Lung (tissue), 12 donors: ENCODE measurements around the gene PDX1. TPM values are rescaled to one million over a fixed set of nuclear protein-coding genes. Genes with fewer than 3 reads are reported as not detected.

ENCODE experiments used
- ATAC-seq: fragments of 200-7000 bp; cut with Tn5 transposase; one replicate; pipeline ENCODE4 v1.9.1; 2020; ENCODE audit warnings: moderate number of reproducible peaks; ENCODE audit not compliant: insufficient read depth, low FRiP score
- DNase-seq, 3 donors: peaks; one replicate each; pipeline ENCODE4 v3.0.0-alpha.2; 2013 to 2017
- H3K27ac ChIP-seq, 2 donors: one replicate each; pipeline ENCODE4 v1.5.1; 2013; ENCODE audit warnings: mild to moderate bottlenecking in 2 of 2, moderate library complexity in 2 of 2, control low read depth in 1 of 2, inconsistent platforms in 1 of 2, low read depth in 1 of 2, low read length in 1 of 2
- H3K27me3 ChIP-seq, 3 donors: one replicate each; pipeline ENCODE4 v1.5.1; 2013; ENCODE audit warnings: low read length in 2 of 3; ENCODE audit not compliant: control insufficient read depth in 3 of 3, insufficient read depth in 3 of 3
- H3K36me3 ChIP-seq, 4 donors: one replicate each; pipeline ENCODE4 v1.5.1; 2013; ENCODE audit warnings: low read length in 4 of 4, mild to moderate bottlenecking in 1 of 4, moderate library complexity in 1 of 4; ENCODE audit not compliant: control insufficient read depth in 4 of 4, insufficient read depth in 4 of 4
- H3K4me1 ChIP-seq, 5 donors: one replicate each; pipeline ENCODE4 v1.5.1; 2013; ENCODE audit warnings: low read length in 5 of 5, mild to moderate bottlenecking in 2 of 5, moderate library complexity in 1 of 5; ENCODE audit not compliant: control insufficient read depth in 5 of 5, insufficient read depth in 5 of 5
- H3K4me3 ChIP-seq: one replicate; pipeline ENCODE4 v1.5.1; 2013; ENCODE audit warnings: mild to moderate bottlenecking, control low read depth, moderate library complexity
- H3K9ac ChIP-seq, 2 donors: one replicate each; pipeline ENCODE4 v1.5.1; 2013; ENCODE audit warnings: low read length in 2 of 2, control low read depth in 1 of 2; ENCODE audit not compliant: insufficient read depth in 1 of 2
- H3K9me3 ChIP-seq, 4 donors: one replicate each; pipeline ENCODE4 v1.5.1; 2013; ENCODE audit warnings: low read length in 3 of 4, mild to moderate bottlenecking in 1 of 4, moderate library complexity in 1 of 4; ENCODE audit not compliant: control insufficient read depth in 4 of 4, insufficient read depth in 3 of 4
- CTCF ChIP-seq: IDR thresholded peaks from 2 replicates; pipeline ENCODE4 v1.5.1; 2012; ENCODE audit warnings: mild to moderate bottlenecking; ENCODE audit errors: control extremely low read depth, extremely low read depth
- WGBS, 2 donors: extraction: QIAGEN DNeasy Blood & Tissue Kit; methylation state at CpG; one replicate each; pipeline ENCODE4 v1.1.7; 2013; 5-methylcytosine and 5-hydroxymethylcytosine counted together
- polyA plus RNA-seq, 2 donors: library from polyadenylated mRNA; stranded (reverse); fragments of 200-250 nt; gene quantifications; one replicate each; pipeline ENCODE4 v1.2.1, GENCODE V29; 2013
- total RNA-seq, 2 donors: library from RNA; depleted of rRNA in 1 of 2; stranded (reverse); fragments of >200 nt in 1 of 2; gene quantifications; one replicate each; pipeline ENCODE4 v1.2.1, GENCODE V29; 2014 to 2021
- donor health status: control.
- donor health status: control.
- donor health status: Bipolar disorder and iron deficiency.
- donor health status: healthy.
- donor health status: DM: yes; HTN: yes; CAD: no.

PDX1 gene
- total and polyA plus RNA-seq, 4 donors, result not detected

GRCh38 chr13:27969866-27970229 lies 50.0 kb downstream of the PDX1 start:
- no peak for DNase-seq
- Histone ChIP-seq H3K9ac (no peak overlapping the region), H3K9me3 (peaks cover 0 to 4% (median 0%) of the 10 kb centered on the region in 4 donors), H3K27me3 (peaks cover 42 to 95% (median 90%) of the 10 kb centered on the region in 3 donors), H3K4me1 (peaks cover 0 to 9% (median 5%) of the 10 kb centered on the region in 5 donors), H3K36me3 (no peaks in the 10 kb centered on the region), H3K4me3 (no peak overlapping the region), H3K27ac (no peak overlapping the region)
- no peak for ATAC-seq
- 13 to 15% methylated on average over 7 of the region's 7 CpGs for WGBS, 2 donors
- no peak for TF ChIP-seq CTCF

- Histone ChIP-seq H3K27me3 (peaks cover 42 to 95% (median 90%) of the 10 kb centered on the region in 3 donors), H3K9ac (no peak overlapping the region), H3K4me1 (peaks cover 0 to 9% (median 5%) of the 10 kb centered on the region in 5 donors), H3K9me3 (peaks cover 0 to 4% (median 0%) of the 10 kb centered on the region in 4 donors), H3K4me3 (no peak overlapping the region), H3K27ac (no peak overlapping the region), H3K36me3 (no peaks in the 10 kb centered on the region)
- DNase-seq, result no peak
- no peak for ATAC-seq
- WGBS, 2 donors, result 5% methylated on average over 52 to 53 of the region's 53 CpGs
- TF ChIP-seq CTCF, result no peak
These were observed 50.8 kb downstream of the PDX1 start for GRCh38 chr13:27970382-27971235.

GRCh38 chr13:27971236-27971645 lies 51.4 kb downstream of the PDX1 start:
- H3K9ac ChIP-seq, result no peak overlapping the region
- H3K27ac ChIP-seq, result no peak overlapping the region
- H3K4me3 ChIP-seq, result no peak overlapping the region
- WGBS, 2 donors, result 33 to 35% methylated on average over 13 of the region's 13 CpGs
- DNase-seq, result no peak
- peaks cover 0 to 4% (median 0%) of the 10 kb centered on the region in 4 donors for H3K9me3 ChIP-seq
- no peaks in the 10 kb centered on the region for H3K36me3 ChIP-seq
- peaks cover 0 to 9% (median 5%) of the 10 kb centered on the region in 5 donors for H3K4me1 ChIP-seq
- ATAC-seq, result no peak
- TF ChIP-seq CTCF, result no peak
- peaks cover 41 to 95% (median 90%) of the 10 kb centered on the region in 3 donors for H3K27me3 ChIP-seq
